HepG2 (cell line): ENCODE data around the gene EMC9. TPM values are rescaled to one million over a fixed set of nuclear protein-coding genes. Genes with fewer than 3 reads are reported as not detected.
A peak's percentile ranks its signal among the peaks of the same experiment; 100 is the strongest.

Source experiments
- GTF3A ChIP-seq: sonication (generic); formaldehyde crosslinking; conservative IDR thresholded peaks from 2 replicates; pipeline ENCODE4 v1.4.0; 2020; ENCODE audit warnings: mild to moderate bottlenecking, missing genetic modification reagents
- LRRFIP1 ChIP-seq: sonication (generic); formaldehyde crosslinking; conservative IDR thresholded peaks from 2 replicates; pipeline ENCODE4 v1.4.0; 2020; ENCODE audit warnings: missing genetic modification reagents
- MED13 ChIP-seq: sonication (generic); formaldehyde crosslinking; IDR thresholded peaks from 2 replicates; pipeline ENCODE4 v1.5.0; 2020; ENCODE audit warnings: missing genetic modification reagents
- MTA1 ChIP-seq: sonication (generic); formaldehyde crosslinking; IDR thresholded peaks from 2 replicates; pipeline ENCODE4 v1.4.0; 2020; ENCODE audit warnings: missing genetic modification reagents, mild to moderate bottlenecking, borderline replicate concordance
- NFE2L1 ChIP-seq: sonication (generic); formaldehyde crosslinking; IDR thresholded peaks from 2 replicates; pipeline ENCODE4 v1.4.0; 2020; ENCODE audit warnings: missing genetic modification reagents, mild to moderate bottlenecking, borderline replicate concordance
- ZBTB38 ChIP-seq: sonication (generic); formaldehyde crosslinking; IDR thresholded peaks from 2 replicates; pipeline ENCODE4 v1.5.1; 2020; ENCODE audit warnings: mild to moderate bottlenecking, missing genetic modification reagents
- ZFAT ChIP-seq: sonication (generic); formaldehyde crosslinking; conservative IDR thresholded peaks from 2 replicates; pipeline ENCODE4 v1.8.1; 2023; ENCODE audit warnings: missing genetic modification reagents, inconsistent platforms
- ZFP36L1 ChIP-seq: sonication (generic); formaldehyde crosslinking; IDR thresholded peaks from 2 replicates; pipeline ENCODE4 v1.8.0; 2022; ENCODE audit warnings: mild to moderate bottlenecking, missing genetic modification reagents, moderate library complexity
- ZNF121 ChIP-seq: sonication (generic); formaldehyde crosslinking; IDR thresholded peaks from 2 replicates; pipeline ENCODE4 v1.5.0; 2020; ENCODE audit warnings: mild to moderate bottlenecking, missing genetic modification reagents
- ZNF556 ChIP-seq: sonication (generic); formaldehyde crosslinking; IDR thresholded peaks from 2 replicates; pipeline ENCODE4 v1.4.0; 2020; ENCODE audit warnings: mild to moderate bottlenecking, missing genetic modification reagents, borderline replicate concordance
- ZNF562 ChIP-seq: sonication (generic); formaldehyde crosslinking; IDR thresholded peaks from 2 replicates; pipeline ENCODE4 v1.8.0; 2022; ENCODE audit warnings: missing genetic modification reagents, borderline replicate concordance
- ZNF598 ChIP-seq: sonication (generic); formaldehyde crosslinking; IDR thresholded peaks from 2 replicates; pipeline ENCODE4 v1.5.1; 2020; ENCODE audit warnings: mild to moderate bottlenecking, missing genetic modification reagents, borderline replicate concordance
- ZNF83 ChIP-seq: sonication (generic); formaldehyde crosslinking; IDR thresholded peaks from 2 replicates; pipeline ENCODE4 v1.4.0; 2020; ENCODE audit warnings: missing genetic modification reagents, mild to moderate bottlenecking, borderline replicate concordance
- polyA plus RNA-seq, 8 experiments: library from polyadenylated mRNA; depleted of rRNA in 3 of 8; stranded (reverse) in 7 of 8; unstranded in 1 of 8; fragments of >200 nt; fragmentation: Illumina TruSeq in 4 of 8; extraction: Trizol in 4 of 8; gene quantifications; 2 replicates each; pipeline versions ENCODE4 v1.2.1 to v1.2.3, GENCODE V29; 2011 to 2016; ENCODE audit warnings: low read depth in 4 of 8, missing spikeins in 1 of 8, mixed read lengths in 1 of 8; ENCODE audit not compliant: insufficient read depth in 1 of 8
- total RNA-seq, 5 experiments: library from RNA; depleted of rRNA; stranded (reverse); fragments of >200 nt; fragmentation: Illumina TruSeq; extraction: Trizol; gene quantifications; 2 replicates each; pipeline ENCODE4 v1.2.3, GENCODE V29; 2016; ENCODE audit warnings: low read depth in 1 of 5
- TF ChIP-seq, protein P1 (sequence below), 2 experiments: sonication (generic) in 1 of 2; formaldehyde crosslinking in 1 of 2; IDR thresholded peaks; 2 replicates each; pipeline versions ENCODE4 v1.6.1 to v1.9.0; 2014 to 2022; ENCODE audit warnings: antibody characterized with exemption in 1 of 2, borderline replicate concordance in 1 of 2, inconsistent platforms in 1 of 2, low read depth in 1 of 2, missing genetic modification reagents in 1 of 2
- TF ChIP-seq, protein P2 (sequence below), 2 experiments: sonication (generic) in 1 of 2; formaldehyde crosslinking in 1 of 2; IDR thresholded peaks; 2 replicates each; pipeline versions ENCODE4 v1.4.0 to v1.6.1; 2018 to 2020; ENCODE audit warnings: missing genetic modification reagents in 2 of 2, borderline replicate concordance in 1 of 2, low read depth in 1 of 2, mild to moderate bottlenecking in 1 of 2, missing biosample characterization in 1 of 2

The EMC9 gene
- total and polyA plus RNA-seq, 2 of the 13 experiments (the other 11 are each of a cell fraction or from before 2014, with no cell fraction given), result 60.5 to 78.7 TPM

GRCh38 chr14:24139272-24139934, 2.0 kb downstream of the EMC9 start (continued):
- peak; percentile 91 for TF ChIP-seq ZBTB38 (CRISPR knock-in tag)
- TF ChIP-seq ZNF121, result no peak
- TF ChIP-seq, protein P1, sequence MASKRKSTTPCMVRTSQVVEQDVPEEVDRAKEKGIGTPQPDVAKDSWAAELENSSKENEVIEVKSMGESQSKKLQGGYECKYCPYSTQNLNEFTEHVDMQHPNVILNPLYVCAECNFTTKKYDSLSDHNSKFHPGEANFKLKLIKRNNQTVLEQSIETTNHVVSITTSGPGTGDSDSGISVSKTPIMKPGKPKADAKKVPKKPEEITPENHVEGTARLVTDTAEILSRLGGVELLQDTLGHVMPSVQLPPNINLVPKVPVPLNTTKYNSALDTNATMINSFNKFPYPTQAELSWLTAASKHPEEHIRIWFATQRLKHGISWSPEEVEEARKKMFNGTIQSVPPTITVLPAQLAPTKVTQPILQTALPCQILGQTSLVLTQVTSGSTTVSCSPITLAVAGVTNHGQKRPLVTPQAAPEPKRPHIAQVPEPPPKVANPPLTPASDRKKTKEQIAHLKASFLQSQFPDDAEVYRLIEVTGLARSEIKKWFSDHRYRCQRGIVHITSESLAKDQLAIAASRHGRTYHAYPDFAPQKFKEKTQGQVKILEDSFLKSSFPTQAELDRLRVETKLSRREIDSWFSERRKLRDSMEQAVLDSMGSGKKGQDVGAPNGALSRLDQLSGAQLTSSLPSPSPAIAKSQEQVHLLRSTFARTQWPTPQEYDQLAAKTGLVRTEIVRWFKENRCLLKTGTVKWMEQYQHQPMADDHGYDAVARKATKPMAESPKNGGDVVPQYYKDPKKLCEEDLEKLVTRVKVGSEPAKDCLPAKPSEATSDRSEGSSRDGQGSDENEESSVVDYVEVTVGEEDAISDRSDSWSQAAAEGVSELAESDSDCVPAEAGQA (IDR thresholded peaks at IDR 0.05; ENCODE audit: low read depth), result no peak
- TF ChIP-seq, protein P1 (CRISPR knock-in tag; IDR thresholded peaks at IDR 0.05; ENCODE audit: borderline replicate concordance), result no peak
- no peak for TF ChIP-seq GTF3A (CRISPR knock-in tag)
- TF ChIP-seq ZNF83 (CRISPR knock-in tag), result no peak
- no peak; the same call in 1 of the 2 replicates for TF ChIP-seq ZNF598 (CRISPR knock-in tag)
- TF ChIP-seq, protein P2, sequence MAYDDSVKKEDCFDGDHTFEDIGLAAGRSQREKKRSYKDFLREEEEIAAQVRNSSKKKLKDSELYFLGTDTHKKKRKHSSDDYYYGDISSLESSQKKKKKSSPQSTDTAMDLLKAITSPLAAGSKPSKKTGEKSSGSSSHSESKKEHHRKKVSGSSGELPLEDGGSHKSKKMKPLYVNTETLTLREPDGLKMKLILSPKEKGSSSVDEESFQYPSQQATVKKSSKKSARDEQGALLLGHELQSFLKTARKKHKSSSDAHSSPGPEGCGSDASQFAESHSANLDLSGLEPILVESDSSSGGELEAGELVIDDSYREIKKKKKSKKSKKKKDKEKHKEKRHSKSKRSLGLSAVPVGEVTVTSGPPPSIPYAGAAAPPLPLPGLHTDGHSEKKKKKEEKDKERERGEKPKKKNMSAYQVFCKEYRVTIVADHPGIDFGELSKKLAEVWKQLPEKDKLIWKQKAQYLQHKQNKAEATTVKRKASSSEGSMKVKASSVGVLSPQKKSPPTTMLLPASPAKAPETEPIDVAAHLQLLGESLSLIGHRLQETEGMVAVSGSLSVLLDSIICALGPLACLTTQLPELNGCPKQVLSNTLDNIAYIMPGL (CRISPR knock-in tag; IDR thresholded peaks at IDR 0.05; ENCODE audit: borderline replicate concordance in 1 of 2, low read depth in 1 of 2), result peak in 1 of 2 experiments; percentile 56; a peak in 1 of 4 replicates
- TF ChIP-seq LRRFIP1, result no peak
- TF ChIP-seq ZFAT (CRISPR knock-in tag), result no peak
- TF ChIP-seq ZFP36L1, result no peak
- 0 out of 2 replicates have a peak, but pooled peaks have one; percentile 25 for TF ChIP-seq ZNF556 (CRISPR knock-in tag)
- TF ChIP-seq MED13 (CRISPR knock-in tag), result no peak
- no peak for TF ChIP-seq NFE2L1 (CRISPR knock-in tag)
- no peak for TF ChIP-seq ZNF562
- peak; percentile 47; the same call in 1 of the 2 replicates for TF ChIP-seq MTA1 (CRISPR knock-in tag)
